ENCODE measurements around the gene DNPEP.
"Not testable (repeated sequence)": the region's sequence is repeated elsewhere in the genome, so short reads cannot be mapped to it uniquely, and the experiment has no call there.

The DNPEP gene

DNA sequence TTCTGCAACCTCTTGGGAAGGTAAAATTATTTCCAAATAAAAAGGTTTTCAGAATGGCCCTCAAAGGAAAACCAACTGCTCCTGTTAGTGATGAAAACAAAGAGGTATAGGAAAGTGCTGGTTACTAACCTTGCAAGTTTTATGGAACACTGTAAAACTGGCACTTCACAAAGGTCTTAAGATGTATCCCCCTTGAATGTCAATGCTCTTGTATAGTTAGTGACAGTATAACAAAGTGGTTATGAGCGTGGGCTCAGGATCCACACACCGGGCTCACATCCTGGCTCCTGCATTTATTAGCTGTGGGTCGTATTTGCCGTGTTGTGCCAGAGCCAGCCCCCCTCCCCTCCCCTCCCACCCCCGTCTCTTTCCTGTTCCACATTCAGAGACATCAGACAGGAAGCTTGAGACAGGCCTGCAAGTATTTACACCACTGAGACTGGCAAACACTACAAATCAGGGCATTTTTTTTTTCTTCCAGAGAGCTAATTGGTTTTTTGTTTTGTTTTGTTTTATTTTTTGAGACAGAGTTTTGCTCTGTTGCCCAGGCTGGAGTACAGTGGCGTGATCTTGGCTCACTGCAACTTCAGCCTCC lies 9.2 kb upstream of the DNPEP start:
- Histone ChIP-seq H3K36me3 (ENCODE audit: insufficient read depth, low read length) (no peaks in the 10 kb centered on the region), H3K4me1 (ENCODE audit: control insufficient read depth, insufficient read depth, low read length) (peaks cover 21% of the 10 kb centered on the region), H3K9ac (ENCODE audit: low read depth, low read length) (no peak overlapping the region), H3K4me2 (ENCODE audit: low read length) (no peak overlapping the region), H3K4me3 (ENCODE audit: low read length) (no peak overlapping the region), H3K9me3 (replicated peaks; ENCODE audit: low read length) (no peaks in the 10 kb centered on the region), H3K27me3 (ENCODE audit: control insufficient read depth, insufficient read depth, low read length) (no peaks in the 10 kb centered on the region)

DNA sequence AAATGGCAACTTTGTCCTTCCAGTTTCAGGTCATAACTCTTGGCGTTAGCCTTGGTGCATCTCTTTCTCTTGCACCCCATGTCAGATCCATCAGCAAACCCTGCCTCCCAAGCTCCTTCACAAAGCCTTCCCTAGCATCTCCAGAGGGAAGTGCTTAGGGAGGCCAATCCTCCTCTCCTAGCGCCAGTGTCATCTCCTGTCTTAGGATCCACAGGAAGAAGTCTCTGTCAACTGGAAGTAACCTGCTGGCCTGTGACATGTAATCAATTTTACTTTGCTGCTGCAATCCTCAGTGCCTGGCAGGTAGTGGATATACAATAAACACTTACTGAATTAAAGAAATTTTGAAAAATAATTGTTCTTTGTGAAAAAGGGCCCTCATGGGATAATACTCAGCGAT lies 7.9 kb upstream of the DNPEP start:
- H3K4me2 ChIP-seq (ENCODE audit: low read length): no peak overlapping the region
- no peak overlapping the region for H3K9ac ChIP-seq (ENCODE audit: low read depth, low read length)
- peaks cover 3% of the 10 kb centered on the region for H3K27me3 ChIP-seq (ENCODE audit: control insufficient read depth, insufficient read depth, low read length)
- H3K4me3 ChIP-seq (ENCODE audit: low read length): no peak overlapping the region
- H3K9me3 ChIP-seq (replicated peaks; ENCODE audit: low read length): no peaks in the 10 kb centered on the region
- H3K36me3 ChIP-seq (ENCODE audit: insufficient read depth, low read length): no peaks in the 10 kb centered on the region
- peaks cover 21% of the 10 kb centered on the region for H3K4me1 ChIP-seq (ENCODE audit: control insufficient read depth, insufficient read depth, low read length)

DNA sequence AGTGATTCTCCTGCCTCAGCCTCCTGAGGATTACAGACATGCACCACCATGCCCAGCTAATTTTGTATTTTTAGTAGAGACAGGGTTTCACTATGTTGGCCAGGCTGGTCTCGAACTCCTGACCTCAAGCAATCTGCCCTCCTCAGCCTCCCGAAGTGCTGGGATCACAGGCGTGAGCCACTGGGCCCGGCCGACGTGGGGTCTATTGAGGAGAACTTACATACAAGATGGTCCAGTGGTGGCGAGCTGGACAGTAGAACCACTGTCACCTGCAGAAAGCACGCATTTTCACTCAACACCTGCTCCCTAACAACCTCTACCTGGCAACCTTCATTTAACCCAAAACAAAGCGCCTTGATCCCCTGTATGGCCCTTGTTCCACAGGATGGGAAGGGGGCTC lies 7.3 kb upstream of the DNPEP start:
- H3K9me3 ChIP-seq (replicated peaks; ENCODE audit: low read length); H3K9ac ChIP-seq (ENCODE audit: low read depth, low read length); H3K4me3 ChIP-seq (ENCODE audit: low read length); H3K36me3 ChIP-seq (ENCODE audit: insufficient read depth, low read length); H3K4me2 ChIP-seq (ENCODE audit: low read length); H3K27me3 ChIP-seq (ENCODE audit: control insufficient read depth, insufficient read depth, low read length): not testable (repeated sequence)
- H3K4me1 ChIP-seq (ENCODE audit: control insufficient read depth, insufficient read depth, low read length): peaks cover 21% of the 10 kb centered on the region

DNA sequence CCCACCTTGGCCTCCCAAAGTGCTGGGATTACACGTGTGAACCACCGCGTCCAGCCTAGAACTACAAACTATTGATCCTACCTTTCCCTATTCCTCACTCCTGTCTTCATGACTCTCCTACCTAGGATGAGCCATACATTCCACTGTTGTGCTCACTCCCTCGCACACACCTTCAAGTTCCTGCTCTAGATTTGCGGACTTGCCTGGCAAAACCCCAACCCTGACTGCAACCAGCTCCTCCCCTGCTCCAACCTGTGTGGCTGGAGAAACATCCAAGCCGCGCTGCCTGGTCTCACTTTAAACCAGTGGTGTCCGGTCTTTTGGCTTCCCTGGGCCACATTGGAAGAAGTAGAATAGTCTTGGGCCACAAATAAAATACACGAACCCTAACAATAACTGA lies 5.0 kb upstream of the DNPEP start:
- Histone ChIP-seq H3K9ac (ENCODE audit: low read depth, low read length) (no peak overlapping the region), H3K9me3 (replicated peaks; ENCODE audit: low read length) (no peaks in the 10 kb centered on the region), H3K4me1 (ENCODE audit: control insufficient read depth, insufficient read depth, low read length) (peaks cover 14% of the 10 kb centered on the region), H3K4me3 (ENCODE audit: low read length) (no peak overlapping the region), H3K27me3 (ENCODE audit: control insufficient read depth, insufficient read depth, low read length) (peaks cover 3% of the 10 kb centered on the region), H3K36me3 (ENCODE audit: insufficient read depth, low read length) (no peaks in the 10 kb centered on the region), H3K4me2 (ENCODE audit: low read length) (no peak overlapping the region)

DNA sequence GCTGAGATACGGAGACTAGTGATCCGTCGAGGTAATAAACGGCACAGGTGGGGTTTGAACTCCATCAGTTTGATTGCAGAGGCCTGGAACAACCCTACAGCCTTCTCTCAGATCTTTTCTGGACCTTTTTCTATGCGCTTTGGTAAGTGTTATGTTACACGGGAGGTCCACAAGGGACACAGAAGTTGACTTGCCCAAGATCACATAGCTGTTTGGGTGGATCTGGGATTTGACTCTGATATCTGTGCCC lies 1.1 kb upstream of the DNPEP start:
- Histone ChIP-seq H3K9me3 (replicated peaks; ENCODE audit: low read length) (no peaks in the 10 kb centered on the region), H3K4me3 (ENCODE audit: low read length) (peak overlapping the region; percentile 67), H3K4me1 (ENCODE audit: control insufficient read depth, insufficient read depth, low read length) (peaks cover 12% of the 10 kb centered on the region), H3K36me3 (ENCODE audit: insufficient read depth, low read length) (peaks cover 26% of the 10 kb centered on the region), H3K4me2 (ENCODE audit: low read length) (peak overlapping the region; percentile 82), H3K9ac (ENCODE audit: low read depth, low read length) (peak overlapping the region; percentile 64), H3K27me3 (ENCODE audit: control insufficient read depth, insufficient read depth, low read length) (peaks cover 3% of the 10 kb centered on the region)

DNA sequence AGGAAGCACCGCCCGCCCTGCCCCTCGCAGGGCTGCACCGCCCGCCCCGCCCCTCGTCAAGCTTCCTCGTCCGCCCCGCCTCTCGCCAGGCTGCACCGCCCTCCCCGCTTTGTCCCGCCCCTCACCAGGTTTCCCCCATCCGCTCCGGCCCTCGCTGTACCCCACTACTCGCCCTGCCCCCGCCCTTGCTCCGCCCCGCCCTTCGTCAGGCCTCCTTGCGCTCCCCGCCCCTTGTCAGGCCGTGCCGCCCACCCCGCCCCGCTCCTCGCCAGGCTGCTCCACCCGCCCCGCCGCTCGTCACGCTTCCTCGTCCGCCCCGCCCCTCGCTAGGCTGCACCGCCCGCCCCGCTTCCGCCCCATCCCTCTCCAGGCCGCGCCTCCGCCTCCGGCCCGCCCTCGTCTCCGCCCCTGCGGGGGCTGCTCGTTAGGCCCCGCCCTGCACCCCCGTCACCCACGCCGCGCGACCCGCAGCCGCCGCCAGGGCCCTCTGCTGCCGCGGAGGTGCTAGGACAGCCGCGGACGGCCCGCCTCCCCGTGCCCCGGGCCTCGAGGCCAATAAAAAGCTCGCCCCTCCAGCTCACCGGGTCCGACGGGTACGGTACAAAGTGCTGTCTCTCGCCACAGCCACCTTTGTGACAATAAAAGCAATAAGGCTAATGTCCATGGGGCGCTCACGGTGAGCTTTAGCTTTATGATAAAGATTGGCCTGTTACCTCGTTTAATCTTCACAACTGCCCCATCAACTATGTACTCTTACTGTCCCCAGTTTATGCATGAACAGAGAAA lies 602 bp upstream of the DNPEP start:
- peaks cover 12% of the 10 kb centered on the region for H3K4me1 ChIP-seq (ENCODE audit: control insufficient read depth, insufficient read depth, low read length)
- peak overlapping the region; percentile 64 for H3K9ac ChIP-seq (ENCODE audit: low read depth, low read length)
- peaks cover 31% of the 10 kb centered on the region for H3K36me3 ChIP-seq (ENCODE audit: insufficient read depth, low read length)
- H3K9me3 ChIP-seq (replicated peaks; ENCODE audit: low read length): no peaks in the 10 kb centered on the region
- H3K4me3 ChIP-seq (ENCODE audit: low read length): peak overlapping the region; percentile 67
- H3K27me3 ChIP-seq (ENCODE audit: control insufficient read depth, insufficient read depth, low read length): peaks cover 3% of the 10 kb centered on the region
- H3K4me2 ChIP-seq (ENCODE audit: low read length): peak overlapping the region; percentile 82

DNA sequence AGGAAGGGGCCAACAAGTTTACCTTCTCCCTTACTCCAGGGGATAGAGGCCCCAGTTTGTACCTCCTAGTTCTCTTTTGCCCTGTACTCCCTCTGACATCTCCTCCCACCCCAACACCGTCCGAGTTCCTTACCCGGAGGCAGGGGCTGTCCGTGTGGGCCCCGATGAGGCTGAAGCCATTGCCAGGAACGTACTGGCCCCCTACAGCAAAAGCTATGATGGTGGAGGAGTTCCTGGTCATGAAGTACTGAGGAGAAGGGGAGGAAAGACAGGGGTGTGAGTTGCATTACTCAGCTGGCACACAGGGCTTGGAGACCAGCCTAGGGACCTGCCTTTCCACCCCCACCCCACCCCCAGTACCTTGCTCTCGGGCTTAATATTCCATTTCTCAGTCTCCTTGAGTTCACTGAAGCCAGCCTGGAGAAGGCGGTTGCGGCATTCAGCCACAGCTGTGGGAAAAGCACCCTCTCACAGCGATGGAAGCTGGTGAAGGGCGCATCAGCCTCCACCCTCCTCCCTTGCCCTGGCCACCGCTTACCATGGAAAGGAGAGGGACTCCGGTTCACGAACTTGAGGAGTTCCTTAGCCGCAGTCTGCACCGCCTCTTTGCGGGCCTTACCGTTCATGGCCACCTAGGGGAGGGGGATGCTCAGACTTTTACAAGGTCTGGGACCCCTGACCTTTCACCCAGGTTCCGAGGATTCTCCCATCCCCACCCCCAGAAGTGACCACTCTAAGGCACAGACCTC lies 1.0 kb downstream of the DNPEP start:
- H3K4me2 ChIP-seq (ENCODE audit: low read length): peak overlapping the region; percentile 99
- peaks cover 12% of the 10 kb centered on the region for H3K4me1 ChIP-seq (ENCODE audit: control insufficient read depth, insufficient read depth, low read length)
- H3K4me3 ChIP-seq (ENCODE audit: low read length): peak overlapping the region; percentile 97
- H3K9ac ChIP-seq (ENCODE audit: low read depth, low read length): peak overlapping the region; percentile 96
- H3K36me3 ChIP-seq (ENCODE audit: insufficient read depth, low read length): peaks cover 47% of the 10 kb centered on the region
- no peaks in the 10 kb centered on the region for H3K9me3 ChIP-seq (replicated peaks; ENCODE audit: low read length)
- peaks cover 3% of the 10 kb centered on the region for H3K27me3 ChIP-seq (ENCODE audit: control insufficient read depth, insufficient read depth, low read length)

DNA sequence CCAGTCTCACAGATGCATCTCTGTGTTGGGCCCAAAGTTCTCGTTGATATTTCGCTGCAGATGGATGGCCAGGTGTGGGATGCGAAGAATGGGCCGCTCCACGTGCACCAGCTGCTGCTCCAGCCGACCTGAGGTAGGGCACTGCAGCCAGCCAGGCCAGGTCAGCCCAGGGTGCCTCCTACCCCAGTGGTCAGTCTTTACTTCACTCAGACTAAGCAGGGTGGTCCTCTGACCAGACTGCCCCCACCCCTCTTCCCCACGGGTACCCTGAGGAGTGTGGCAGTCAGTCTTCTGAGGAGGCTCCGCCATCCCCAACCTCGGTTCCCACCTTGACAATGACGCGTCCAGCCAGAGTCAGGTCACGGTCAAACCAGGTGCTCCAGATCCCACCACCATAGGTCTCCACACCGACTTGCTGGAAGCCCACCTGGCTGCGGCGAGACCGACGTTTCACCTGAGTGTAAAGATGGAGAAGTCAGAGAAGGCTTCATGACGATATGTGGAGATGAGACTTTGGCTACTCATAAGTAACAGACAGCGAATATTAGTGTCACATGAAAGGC lies 1.7 kb downstream of the DNPEP start:
- Histone ChIP-seq H3K4me2 (ENCODE audit: low read length) (peak overlapping the region; percentile 99), H3K9ac (ENCODE audit: low read depth, low read length) (no peak overlapping the region), H3K4me3 (ENCODE audit: low read length) (no peak overlapping the region), H3K27me3 (ENCODE audit: control insufficient read depth, insufficient read depth, low read length) (peaks cover under 1% of the 10 kb centered on the region), H3K4me1 (ENCODE audit: control insufficient read depth, insufficient read depth, low read length) (peaks cover 12% of the 10 kb centered on the region), H3K36me3 (ENCODE audit: insufficient read depth, low read length) (peaks cover 53% of the 10 kb centered on the region), H3K9me3 (replicated peaks; ENCODE audit: low read length) (no peaks in the 10 kb centered on the region)

DNA sequence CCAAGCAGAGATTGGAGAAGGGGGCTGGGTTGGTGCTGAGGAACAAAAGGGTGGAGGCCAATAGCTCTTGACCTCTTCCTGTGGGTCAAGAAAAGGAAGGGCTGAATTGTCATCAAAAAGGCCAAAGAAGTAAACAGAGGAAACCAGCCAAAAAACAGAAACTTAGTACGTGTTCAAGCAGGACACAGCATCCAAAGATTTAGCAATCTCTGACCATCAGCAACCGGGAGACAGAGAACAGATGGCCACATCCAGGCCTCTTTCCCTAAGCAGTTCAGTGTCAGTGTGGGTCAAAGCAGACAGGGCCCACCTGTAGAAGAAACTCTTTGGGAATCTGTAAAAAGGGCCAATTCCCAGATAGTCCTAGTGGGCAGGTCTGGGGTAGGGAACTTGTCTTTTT lies 2.9 kb downstream of the DNPEP start:
- Histone ChIP-seq H3K4me2 (ENCODE audit: low read length) (no peak overlapping the region), H3K36me3 (ENCODE audit: insufficient read depth, low read length) (peaks cover 62% of the 10 kb centered on the region), H3K4me3 (ENCODE audit: low read length) (no peak overlapping the region)

DNA sequence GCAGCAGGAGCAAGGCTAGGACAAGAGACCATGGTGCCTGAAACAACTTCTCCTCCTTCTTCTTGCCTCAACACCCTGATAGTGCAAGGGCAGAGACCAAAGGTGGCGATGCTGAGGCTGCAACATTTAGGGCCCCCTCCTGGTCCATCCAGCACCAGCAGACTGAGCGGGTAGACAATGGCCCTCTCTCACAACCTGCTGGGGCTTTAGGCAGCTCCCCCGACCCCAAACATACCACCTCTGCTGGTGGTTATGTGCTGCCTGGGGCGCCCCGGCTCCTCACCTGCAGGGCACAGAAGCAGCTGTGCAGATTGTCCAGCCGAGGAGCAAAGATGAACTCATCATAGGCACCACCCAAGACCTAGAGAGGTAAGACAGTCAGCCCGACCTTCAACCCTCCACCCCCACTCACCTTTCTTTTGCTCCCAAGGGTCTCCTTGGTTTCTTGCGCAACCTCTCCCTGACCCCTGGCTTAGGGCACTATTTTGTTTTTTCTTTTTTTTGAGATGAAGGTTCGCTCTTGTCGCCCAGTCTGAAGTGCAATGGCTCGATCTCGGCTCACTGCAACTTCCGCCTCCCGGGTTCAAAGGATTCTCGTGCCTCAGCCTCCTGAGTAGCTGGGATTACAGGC lies 3.5 kb downstream of the DNPEP start:
- Histone ChIP-seq H3K27me3 (ENCODE audit: control insufficient read depth, insufficient read depth, low read length) (no peaks in the 10 kb centered on the region), H3K36me3 (ENCODE audit: insufficient read depth, low read length) (peaks cover 62% of the 10 kb centered on the region), H3K9me3 (replicated peaks; ENCODE audit: low read length) (no peaks in the 10 kb centered on the region), H3K4me2 (ENCODE audit: low read length) (no peak overlapping the region), H3K4me1 (ENCODE audit: control insufficient read depth, insufficient read depth, low read length) (peaks cover 12% of the 10 kb centered on the region), H3K4me3 (ENCODE audit: low read length) (no peak overlapping the region), H3K9ac (ENCODE audit: low read depth, low read length) (no peak overlapping the region)

More for the DNA sequence above, 2.9 kb downstream of the DNPEP start:
- H3K4me1 ChIP-seq (ENCODE audit: control insufficient read depth, insufficient read depth, low read length): peaks cover 12% of the 10 kb centered on the region
- no peak overlapping the region for H3K9ac ChIP-seq (ENCODE audit: low read depth, low read length)
- no peaks in the 10 kb centered on the region for H3K9me3 ChIP-seq (replicated peaks; ENCODE audit: low read length)
- no peaks in the 10 kb centered on the region for H3K27me3 ChIP-seq (ENCODE audit: control insufficient read depth, insufficient read depth, low read length)

DNA sequence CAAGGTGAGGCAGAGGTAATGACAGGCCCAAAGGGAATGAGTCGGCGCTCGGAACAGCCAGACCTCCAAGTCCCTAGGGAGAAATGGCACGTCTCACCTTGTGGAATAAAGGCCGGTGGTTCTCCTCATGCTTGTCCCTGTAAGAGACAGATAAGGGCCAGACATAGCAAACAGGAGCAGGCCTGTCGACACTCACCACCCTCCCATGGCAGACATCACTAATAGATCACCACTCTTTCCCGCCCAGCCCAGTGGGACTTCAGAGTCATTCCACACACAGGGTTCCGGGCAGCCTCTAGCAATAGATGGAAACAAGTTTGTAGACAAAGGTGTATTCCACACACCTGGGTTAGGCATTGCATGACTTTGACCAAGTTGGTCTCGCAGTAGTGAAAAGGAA lies 6.3 kb downstream of the DNPEP start:
- Histone ChIP-seq H3K36me3 (ENCODE audit: insufficient read depth, low read length) (peaks cover 62% of the 10 kb centered on the region), H3K9ac (ENCODE audit: low read depth, low read length) (no peak overlapping the region), H3K9me3 (replicated peaks; ENCODE audit: low read length) (no peaks in the 10 kb centered on the region), H3K4me2 (ENCODE audit: low read length) (no peak overlapping the region), H3K27me3 (ENCODE audit: control insufficient read depth, insufficient read depth, low read length) (no peaks in the 10 kb centered on the region), H3K4me1 (ENCODE audit: control insufficient read depth, insufficient read depth, low read length) (peaks cover under 1% of the 10 kb centered on the region), H3K4me3 (ENCODE audit: low read length) (no peak overlapping the region)

Measured in skeletal muscle satellite cell (primary cell).